HEK293T (cell line): ENCODE results near the gene FGF10.

Experiments used
- ARNT ChIP-seq: fragments of 450-650 bp; IDR thresholded peaks from 2 replicates; pipeline ENCODE4 v1.6.1; 2017; ENCODE audit warnings: mild to moderate bottlenecking
- BHLHE40 ChIP-seq: fragments of 450-650 bp; IDR thresholded peaks from 2 replicates; pipeline ENCODE4 v1.6.1; 2016; ENCODE audit warnings: mild to moderate bottlenecking, moderate library complexity, borderline replicate concordance
- CTBP1 ChIP-seq: fragments of 450-650 bp; IDR thresholded peaks from 2 replicates; pipeline ENCODE4 v1.6.1; 2016; ENCODE audit warnings: borderline replicate concordance
- ELF4 ChIP-seq: fragments of 450-650 bp; IDR thresholded peaks from 2 replicates; pipeline ENCODE4 v1.6.1; 2017; ENCODE audit warnings: antibody characterized with exemption
- FOXA1 ChIP-seq: fragments of 450-650 bp; IDR thresholded peaks from 2 replicates; pipeline ENCODE4 v1.6.1; 2016; ENCODE audit warnings: mild to moderate bottlenecking
- FOXM1 ChIP-seq: fragments of 450-650 bp; IDR thresholded peaks from 2 replicates; pipeline ENCODE4 v1.6.1; 2017; ENCODE audit warnings: mild to moderate bottlenecking, borderline replicate concordance
- L3MBTL2 ChIP-seq: fragments of 450-650 bp; conservative IDR thresholded peaks from 2 replicates; pipeline ENCODE4 v1.6.1; 2016; ENCODE audit warnings: mild to moderate bottlenecking
- LEF1 ChIP-seq: fragments of 450-650 bp; IDR thresholded peaks from 2 replicates; pipeline ENCODE4 v1.6.1; 2017; ENCODE audit warnings: mild to moderate bottlenecking, borderline replicate concordance
- SUZ12 ChIP-seq: fragments of 450-650 bp; IDR thresholded peaks from 2 replicates; pipeline ENCODE4 v1.6.1; 2016; ENCODE audit warnings: mild to moderate bottlenecking
- TARDBP ChIP-seq: fragments of 450-650 bp; IDR thresholded peaks from 2 replicates; pipeline ENCODE4 v1.6.1; 2016
- ZNF384 ChIP-seq: fragments of 450-650 bp; IDR thresholded peaks from 2 replicates; pipeline ENCODE4 v1.6.1; 2016
- TF ChIP-seq, protein P1 (sequence below): fragments of 450-650 bp; IDR thresholded peaks from 2 replicates; pipeline ENCODE4 v1.6.1; 2016

- TF ChIP-seq FOXA1 (no peak), TARDBP (no peak), L3MBTL2 (no peak), SUZ12 (no peak), CTBP1 (no peak), ZNF384 (no peak), FOXM1 (no peak), BHLHE40 (no peak), ARNT (no peak), ELF4 (no peak), LEF1 (no peak)
- TF ChIP-seq, protein P1, sequence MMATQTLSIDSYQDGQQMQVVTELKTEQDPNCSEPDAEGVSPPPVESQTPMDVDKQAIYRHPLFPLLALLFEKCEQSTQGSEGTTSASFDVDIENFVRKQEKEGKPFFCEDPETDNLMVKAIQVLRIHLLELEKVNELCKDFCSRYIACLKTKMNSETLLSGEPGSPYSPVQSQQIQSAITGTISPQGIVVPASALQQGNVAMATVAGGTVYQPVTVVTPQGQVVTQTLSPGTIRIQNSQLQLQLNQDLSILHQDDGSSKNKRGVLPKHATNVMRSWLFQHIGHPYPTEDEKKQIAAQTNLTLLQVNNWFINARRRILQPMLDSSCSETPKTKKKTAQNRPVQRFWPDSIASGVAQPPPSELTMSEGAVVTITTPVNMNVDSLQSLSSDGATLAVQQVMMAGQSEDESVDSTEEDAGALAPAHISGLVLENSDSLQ: no peak
These were observed 22.0 kb downstream of the FGF10 start for GRCh38 chr5:44367203-44367602.
